ENCODE results near the gene COQ8A. TPM values are rescaled to one million over a fixed set of nuclear protein-coding genes. Genes with fewer than 3 reads are reported as not detected.
"Not testable (repeated sequence)": the region's sequence is repeated elsewhere in the genome, so short reads cannot be mapped to it uniquely, and the experiment has no call there.

Gene COQ8A
- total RNA-seq, 1 donor from 2014 or later: 109 TPM

GRCh38 chr1:226984521-226985238, 44.6 kb downstream of the COQ8A start:
- no peak for DNase-seq (ENCODE audit: low spot score)

- no peak for DNase-seq (ENCODE audit: low spot score)
Observed at GRCh38 chr1:226985239-226985838, 45.2 kb downstream of the COQ8A start.

- no peak for DNase-seq (ENCODE audit: low spot score)
Observed at GRCh38 chr1:226985839-226986463, 45.9 kb downstream of the COQ8A start.

GRCh38 chr1:226986496-226987178, 46.5 kb downstream of the COQ8A start:
- no peak for DNase-seq (ENCODE audit: low spot score)

- DNase-seq (ENCODE audit: low spot score): no peak
Observed at GRCh38 chr1:226987179-226987536, 47.1 kb downstream of the COQ8A start.

GRCh38 chr1:226987623-226988333, 47.7 kb downstream of the COQ8A start:
- no peak for DNase-seq (ENCODE audit: low spot score)

- DNase-seq (ENCODE audit: low spot score): peak; percentile 77
Observed at GRCh38 chr1:226988334-226988666, 48.2 kb downstream of the COQ8A start.

- no peak for DNase-seq (ENCODE audit: low spot score)
Observed at GRCh38 chr1:226989085-226989920, 49.2 kb downstream of the COQ8A start.

- peak; percentile 61 for DNase-seq (ENCODE audit: low spot score)
Observed at GRCh38 chr1:226990133-226990716, 50.1 kb downstream of the COQ8A start.

GRCh38 chr1:226991920-226992319, 51.8 kb downstream of the COQ8A start:
- DNase-seq (ENCODE audit: low spot score): no peak

- no peak for DNase-seq (ENCODE audit: low spot score)
Observed at GRCh38 chr1:226993814-226994585, 53.9 kb downstream of the COQ8A start.

GRCh38 chr1:226994586-226995364, 54.7 kb downstream of the COQ8A start:
- DNase-seq (ENCODE audit: low spot score): no peak

- DNase-seq (ENCODE audit: low spot score): no peak
Observed at GRCh38 chr1:226995365-226996332, 55.6 kb downstream of the COQ8A start.

- not testable (repeated sequence) for DNase-seq (ENCODE audit: low spot score)
Observed at GRCh38 chr1:226999579-226999978, 59.5 kb downstream of the COQ8A start.

GRCh38 chr1:227002531-227003049, 62.5 kb downstream of the COQ8A start:
- DNase-seq (ENCODE audit: low spot score): no peak

- DNase-seq (ENCODE audit: low spot score): no peak
Observed at GRCh38 chr1:227003165-227003564, 63.1 kb downstream of the COQ8A start.

GRCh38 chr1:227004796-227005195, 64.7 kb downstream of the COQ8A start:
- DNase-seq (ENCODE audit: low spot score): no peak
